GM21390 (cell line): ENCODE results near the gene PDE4A.
"Not testable (repeated sequence)": the region's sequence is repeated elsewhere in the genome, so short reads cannot be mapped to it uniquely, and the experiment has no call there.

ENCODE experiments used
- ATAC-seq: cut with Tn5 transposase; IDR thresholded peaks from one replicate; pipeline ENCODE4 v1.9.1; 2021; ENCODE audit not compliant: unreplicated experiment

Gene PDE4A

GRCh38 chr19:10424011-10424637, 3.8 kb downstream of the PDE4A start:
- no peak for ATAC-seq

GRCh38 chr19:10427169-10427568, 6.8 kb downstream of the PDE4A start:
- ATAC-seq: no peak

GRCh38 chr19:10428996-10429381, 8.7 kb downstream of the PDE4A start:
- no peak for ATAC-seq

- no peak for ATAC-seq
These were observed 10.3 kb downstream of the PDE4A start for GRCh38 chr19:10430505-10431253.

GRCh38 chr19:10431254-10431942, 11.1 kb downstream of the PDE4A start:
- no peak for ATAC-seq

- ATAC-seq: no peak
These were observed 11.8 kb downstream of the PDE4A start for GRCh38 chr19:10431943-10432735.

- ATAC-seq: no peak
These were observed 12.4 kb downstream of the PDE4A start for GRCh38 chr19:10432736-10433130.

- ATAC-seq: no peak
These were observed 12.8 kb downstream of the PDE4A start for GRCh38 chr19:10433131-10433536.

GRCh38 chr19:10439588-10439987, 19.2 kb downstream of the PDE4A start:
- no peak for ATAC-seq

- no peak for ATAC-seq
These were observed 22.4 kb downstream of the PDE4A start for GRCh38 chr19:10442698-10443097.

- no peak for ATAC-seq
These were observed 28.7 kb downstream of the PDE4A start for GRCh38 chr19:10449037-10449436.

GRCh38 chr19:10450191-10450852, 30.0 kb downstream of the PDE4A start:
- ATAC-seq: no peak

- ATAC-seq: no peak
These were observed 30.7 kb downstream of the PDE4A start for GRCh38 chr19:10450853-10451609.

GRCh38 chr19:10452726-10453618, 32.6 kb downstream of the PDE4A start:
- ATAC-seq: no peak

GRCh38 chr19:10453852-10454251, 33.5 kb downstream of the PDE4A start:
- no peak for ATAC-seq

GRCh38 chr19:10454267-10454666, 33.9 kb downstream of the PDE4A start:
- no peak for ATAC-seq

- ATAC-seq: not testable (repeated sequence)
These were observed 38.4 kb downstream of the PDE4A start for GRCh38 chr19:10458733-10459132.

GRCh38 chr19:10460714-10461046, 40.3 kb downstream of the PDE4A start:
- ATAC-seq: no peak
